SK-N-SH (cell line): Measurements from ENCODE around the gene STARD3. TPM values are rescaled to one million over a fixed set of nuclear protein-coding genes. Genes with fewer than 3 reads are reported as not detected.

Source experiments
- CTCF ChIA-PET: fragments of 300-600, 350-600 bp; formaldehyde crosslinking; extraction: SDS; loops from one replicate; lab custom pipeline; 2021; lab: Yijun Ruan, JAX
- POLR2A ChIA-PET: fragments of 350-600 bp; sonication (Branson Sonifier 250); formaldehyde crosslinking; extraction: SDS; loops from one replicate; lab custom pipeline; 2020; ENCODE audit warnings: antibody characterized with exemption, inconsistent platforms; lab: Yijun Ruan, JAX
- DNase-seq: peaks from one replicate; pipeline ENCODE4 v3.0.0; 2012
- H2AFZ ChIP-seq: fragments of 200-600 bp; sonication (generic); 2 replicates; pipeline ENCODE4 v1.8.1; 2016; ENCODE audit warnings: antibody characterized with exemption, mild to moderate bottlenecking, low read depth
- H3F3A ChIP-seq: fragments of 200-600 bp; sonication (generic); replicated peaks from 2 replicates; pipeline ENCODE3; 2016; ENCODE audit warnings: antibody characterized with exemption, mild to moderate bottlenecking; ENCODE audit not compliant: insufficient read depth
- H3K27ac ChIP-seq, 2 experiments: fragments of 200-500 bp in 1 of 2; fragments of 200-600 bp in 1 of 2; sonication (Bioruptor generic) in 1 of 2; sonication (generic), shearing (Covaris generic) in 1 of 2; 2 replicates each; pipeline versions ENCODE4 v1.5.1 to v1.6.1; 2014 to 2016; ENCODE audit warnings: low read depth in 2 of 2, inconsistent platforms in 1 of 2, low read length in 1 of 2, mild to moderate bottlenecking in 1 of 2, mixed read lengths in 1 of 2
- H3K27me3 ChIP-seq: fragments of 200-600 bp; sonication (generic), shearing (Covaris generic); 2 replicates; pipeline ENCODE4 v1.6.1; 2016; ENCODE audit warnings: mixed run types; ENCODE audit not compliant: insufficient read depth
- H3K36me3 ChIP-seq, 2 experiments: fragments of 200-500 bp in 1 of 2; fragments of 200-600 bp in 1 of 2; sonication (Bioruptor generic) in 1 of 2; sonication (generic) in 1 of 2; replicated peaks in 1 of 2; 2 replicates each; pipeline versions ENCODE3 to v1.5.1; 2014 to 2016; ENCODE audit warnings: low read length in 1 of 2, mild to moderate bottlenecking in 1 of 2; ENCODE audit not compliant: insufficient read depth in 2 of 2, control insufficient read depth in 1 of 2
- H3K4me1 ChIP-seq, 2 experiments: fragments of 200-500 bp in 1 of 2; fragments of 200-600 bp in 1 of 2; sonication (Bioruptor generic) in 1 of 2; sonication (generic), shearing (Covaris generic) in 1 of 2; 2 replicates each; pipeline versions ENCODE4 v1.5.1 to v1.6.1; 2014 to 2016; ENCODE audit warnings: low read depth in 1 of 2, low read length in 1 of 2, mixed run types in 1 of 2; ENCODE audit not compliant: insufficient read depth in 2 of 2, control insufficient read depth in 1 of 2
- H3K4me2 ChIP-seq: fragments of 200-600 bp; sonication (generic), shearing (Covaris generic); 2 replicates; pipeline ENCODE4 v1.6.1; 2017; ENCODE audit warnings: mixed run types
- H3K4me3 ChIP-seq, 2 experiments: fragments of 200-500 bp in 1 of 2; fragments of 200-600 bp in 1 of 2; sonication (Bioruptor generic) in 1 of 2; sonication (generic), shearing (Covaris generic) in 1 of 2; 2 replicates each; pipeline versions ENCODE4 v1.5.1 to v1.8.1; 2014 to 2016; ENCODE audit warnings: low read depth in 2 of 2, inconsistent platforms in 1 of 2, low read length in 1 of 2, mild to moderate bottlenecking in 1 of 2, mixed read lengths in 1 of 2, moderate library complexity in 1 of 2
- H3K79me2 ChIP-seq: fragments of 200-600 bp; sonication (generic); 2 replicates; pipeline ENCODE4 v1.8.1; 2017; ENCODE audit warnings: mild to moderate bottlenecking; ENCODE audit not compliant: insufficient read depth
- H3K9ac ChIP-seq: fragments of 200-600 bp; sonication (generic); 2 replicates; pipeline ENCODE4 v1.6.1; 2017; ENCODE audit warnings: mixed run types
- H3K9me2 ChIP-seq: fragments of 200-600 bp; sonication (generic); 2 replicates; pipeline ENCODE4 v1.6.1; 2017; ENCODE audit warnings: mixed run types
- H3K9me3 ChIP-seq: fragments of 200-600 bp; sonication (generic); 2 replicates; pipeline ENCODE4 v1.6.1; 2017; ENCODE audit warnings: mixed run types, mild to moderate bottlenecking, moderate library complexity
- H4K20me1 ChIP-seq: fragments of 200-600 bp; sonication (generic); 2 replicates; pipeline ENCODE4 v1.6.1; 2017; ENCODE audit warnings: mild to moderate bottlenecking, mixed run types; ENCODE audit not compliant: insufficient read depth
- CHD2 ChIP-seq: fragments of 150-350 bp; IDR thresholded peaks from 2 replicates; pipeline ENCODE4 v1.6.1; 2018; ENCODE audit warnings: low read length; ENCODE audit not compliant: partially characterized antibody
- CTCF ChIP-seq: fragments of 200-600 bp; sonication (generic); IDR thresholded peaks from 2 replicates; pipeline ENCODE4 v1.6.1; 2017; ENCODE audit warnings: antibody characterized with exemption, mild to moderate bottlenecking, moderate library complexity
- ELF1 ChIP-seq: IDR thresholded peaks from 2 replicates; pipeline ENCODE4 v1.4.0; 2012
- EZH2phosphoT487 ChIP-seq: fragments of 200-600 bp; sonication (generic); IDR thresholded peaks from 2 replicates; pipeline ENCODE4 v1.6.1; 2017; ENCODE audit warnings: low read depth, mixed run types, mild to moderate bottlenecking, antibody characterized with exemption, moderate library complexity, borderline replicate concordance
- FOXM1 ChIP-seq: IDR thresholded peaks from 2 replicates; pipeline ENCODE4 v1.4.0; 2012; ENCODE audit warnings: low read depth, mild to moderate bottlenecking
- GABPA ChIP-seq: IDR thresholded peaks from 2 replicates; pipeline ENCODE4 v1.4.0; 2012; ENCODE audit warnings: low read depth, mild to moderate bottlenecking
- MAX ChIP-seq: IDR thresholded peaks from 2 replicates; pipeline ENCODE4 v1.4.0; 2012; ENCODE audit warnings: low read depth
- NFIC ChIP-seq: IDR thresholded peaks from 2 replicates; pipeline ENCODE4 v1.4.0; 2012; ENCODE audit warnings: borderline replicate concordance
- NRF1 ChIP-seq: IDR thresholded peaks from 2 replicates; pipeline ENCODE4 v1.6.1; 2012; ENCODE audit warnings: low read depth, mild to moderate bottlenecking, low read length
- POLR2AphosphoS5 ChIP-seq: IDR thresholded peaks from 2 replicates; pipeline ENCODE4 v1.6.1; 2012; ENCODE audit warnings: low read depth, low read length
- RAD21 ChIP-seq: IDR thresholded peaks from 2 replicates; pipeline ENCODE4 v1.6.1; 2012; ENCODE audit warnings: mild to moderate bottlenecking, low read length
- RCOR1 ChIP-seq: fragments of 150-350 bp; IDR thresholded peaks from 2 replicates; pipeline ENCODE4 v1.6.1; 2017; ENCODE audit warnings: antibody characterized with exemption, low read length
- REST ChIP-seq: IDR thresholded peaks from 2 replicates; pipeline ENCODE4 v1.6.1; 2012; ENCODE audit warnings: mild to moderate bottlenecking, low read depth, low read length, moderate library complexity
- RFX5 ChIP-seq: IDR thresholded peaks from 2 replicates; pipeline ENCODE4 v1.6.1; 2012; ENCODE audit warnings: mild to moderate bottlenecking, improper control_type of control experiment, low read length
- SIN3A ChIP-seq: IDR thresholded peaks from 2 replicates; pipeline ENCODE4 v1.6.1; 2012; ENCODE audit warnings: low read depth, mild to moderate bottlenecking, low read length, moderate library complexity, borderline replicate concordance
- SMC3 ChIP-seq: IDR thresholded peaks from 2 replicates; pipeline ENCODE4 v1.6.1; 2012; ENCODE audit warnings: low read depth, low read length, improper control_type of control experiment
- TAF1 ChIP-seq: IDR thresholded peaks from 2 replicates; pipeline ENCODE4 v1.6.1; 2012; ENCODE audit warnings: low read depth, mild to moderate bottlenecking, low read length, moderate library complexity, borderline replicate concordance
- USF2 ChIP-seq: fragments of 150-350 bp; IDR thresholded peaks from 2 replicates; pipeline ENCODE4 v1.6.1; 2017; ENCODE audit warnings: antibody characterized with exemption, low read length, low read depth, borderline replicate concordance
- YY1 ChIP-seq: IDR thresholded peaks from 2 replicates; pipeline ENCODE4 v1.4.0; 2012; ENCODE audit warnings: low read depth, mild to moderate bottlenecking
- ZBTB33 ChIP-seq: IDR thresholded peaks from 2 replicates; pipeline ENCODE4 v1.4.0; 2012; ENCODE audit warnings: low read depth, borderline replicate concordance
- WGBS: methylation state at CpG from one replicate; pipeline ENCODE4 v1.1.6; 2017; ENCODE audit warnings: low lambda C conversion rate; 5-methylcytosine and 5-hydroxymethylcytosine counted together
- polyA plus RNA-seq, 3 experiments: library from polyadenylated mRNA; depleted of rRNA; stranded (reverse); fragments of >200 nt; gene quantifications; 2 replicates each; pipeline ENCODE4 v1.2.3, GENCODE V29; 2012

Gene STARD3
- polyA plus RNA-seq, 1 of the 3 experiments (the other 2 are of a cell fraction) = 76.8 TPM

GRCh38 chr17:39621523-39622379 is 15.2 kb upstream of the STARD3 start:
- POLR2A ChIA-PET = interaction anchor here (0.6 to 1.0 kb wide), 4 partner anchors 37 to 133 kb away, joined by 3 to 5 read pairs (median 4); no protein-coding TSS in a partner anchor
- WGBS = 8% methylated on average over 21 of the region's 26 CpGs

More at GRCh38 chr17:39621523-39622379, 15.2 kb upstream of the STARD3 start:
- Histone ChIP-seq H3K9ac (no peak overlapping the region), H3K36me3 (no peaks in the 10 kb centered on the region), H3K27ac (no peak overlapping the region), H3F3A (peaks cover 3% of the 10 kb centered on the region), H3K4me1 (peaks cover 0 to 15% of the 10 kb centered on the region in 2 experiments; a peak in 1 of 4 replicates), H3K9me3 (no peaks in the 10 kb centered on the region), H3K4me3 (peak overlapping the region in 1 of 2 experiments; percentile 51; a peak in 2 of 4 replicates), H4K20me1 (0 out of 2 replicates have a peak, but pooled peaks cover 4% of the 10 kb centered on the region), H3K9me2 (no peaks in the 10 kb centered on the region), H3K4me2 (peak overlapping the region; percentile 66; the same call in 1 of the 2 replicates), H3K27me3 (peaks cover 6% of the 10 kb centered on the region), H2AFZ (no peak overlapping the region), H3K79me2 (no peaks in the 10 kb centered on the region)
- TF ChIP-seq CTCF (peak; percentile 99), RFX5 (no peak), GABPA (no peak), SIN3A (peak; percentile 43; the same call in 1 of the 2 replicates), RCOR1 (peak; percentile 53; the same call in 1 of the 2 replicates), NFIC (no peak), ELF1 (0 out of 2 replicates have a peak, but pooled peaks have one; percentile 22), RAD21 (peak; percentile 86), POLR2AphosphoS5 (no peak), EZH2phosphoT487 (no peak), REST (peak; percentile 92), YY1 (no peak), USF2 (no peak), MAX (peak; percentile 21; the same call in 1 of the 2 replicates), ZBTB33 (no peak), CHD2 (peak; percentile 68), FOXM1 (no peak), SMC3 (peak; percentile 94), TAF1 (no peak), NRF1 (no peak)
- DNase-seq = peak; percentile 88
- CTCF ChIA-PET = interaction anchor here (0.5 to 14.5 kb wide), 81 partner anchors 10 to 775 kb away, joined by 3 to 483 read pairs (median 4); partner anchors contain the start of genes CDK12, GRB7, IKZF3 and MIEN1
